GM21786 (cell line): ENCODE data around the gene PSG2.
"Not testable (repeated sequence)": the region's sequence is repeated elsewhere in the genome, so short reads cannot be mapped to it uniquely, and the experiment has no call there.

Experiments used
- ATAC-seq: cut with Tn5 transposase; IDR thresholded peaks from one replicate; pipeline ENCODE4 v1.9.1; 2021; ENCODE audit not compliant: unreplicated experiment

Gene PSG2

DNA sequence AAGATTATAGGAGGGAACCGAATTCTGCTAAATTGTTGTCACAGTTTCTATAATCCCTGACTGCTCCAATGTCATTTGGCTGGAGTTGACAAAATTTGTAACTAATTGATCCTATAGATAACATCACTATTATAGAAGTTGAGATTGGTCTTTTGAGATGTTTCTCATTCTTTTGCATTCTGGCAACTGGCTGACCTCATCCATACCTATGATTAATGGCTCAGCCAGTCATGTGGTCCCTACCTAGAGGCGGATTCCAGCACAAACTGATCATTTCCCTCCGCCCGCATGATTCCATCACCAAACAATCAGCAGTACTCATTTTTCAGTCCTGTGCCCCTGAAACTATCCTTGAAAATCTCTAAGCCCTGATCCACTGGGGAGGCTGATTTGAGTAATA is 4.2 kb downstream of the PSG2 start:
- no peak for ATAC-seq

DNA sequence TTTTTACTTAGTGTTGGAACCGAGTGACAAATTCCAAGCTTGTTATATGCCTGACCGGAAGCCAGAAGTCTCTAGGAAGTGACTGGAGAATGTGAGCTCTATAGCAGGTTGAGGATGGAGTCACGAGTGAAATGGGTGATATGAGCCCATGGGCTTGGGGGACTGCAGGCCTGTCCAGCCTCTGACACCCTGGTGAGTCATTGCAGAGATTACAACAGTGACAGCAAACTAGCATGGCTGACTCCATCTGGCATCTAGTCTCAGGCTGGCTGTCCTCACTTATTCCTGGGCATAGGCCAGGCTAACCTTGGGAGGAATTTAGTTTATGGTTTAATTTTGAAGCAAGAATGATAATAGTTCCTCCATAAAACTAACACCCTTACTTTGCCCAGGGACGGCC is 4.6 kb downstream of the PSG2 start:
- ATAC-seq = not testable (repeated sequence)

DNA sequence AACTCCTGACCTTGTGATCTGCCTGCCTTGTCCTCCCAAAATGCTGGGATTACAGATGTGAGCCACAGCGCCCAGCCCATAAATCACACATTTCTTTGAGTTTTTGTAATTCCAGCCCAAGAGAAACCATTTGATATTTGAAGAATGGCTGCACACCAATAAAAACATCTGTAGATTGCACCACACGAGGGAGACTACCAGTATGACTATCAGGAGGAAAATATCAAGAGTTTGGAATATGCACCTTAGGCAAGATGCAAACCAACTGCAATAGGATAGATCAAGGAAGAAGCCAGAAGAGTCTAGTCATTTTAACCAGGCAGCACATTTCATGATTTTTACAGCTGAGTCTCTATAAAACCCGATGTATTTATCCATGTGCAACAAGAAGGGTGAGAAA is 20.1 kb downstream of the PSG2 start:
- not testable (repeated sequence) for ATAC-seq

- ATAC-seq = not testable (repeated sequence)
These were observed 21.2 kb downstream of the PSG2 start for GRCh38 chr19:43061326-43061725.

DNA sequence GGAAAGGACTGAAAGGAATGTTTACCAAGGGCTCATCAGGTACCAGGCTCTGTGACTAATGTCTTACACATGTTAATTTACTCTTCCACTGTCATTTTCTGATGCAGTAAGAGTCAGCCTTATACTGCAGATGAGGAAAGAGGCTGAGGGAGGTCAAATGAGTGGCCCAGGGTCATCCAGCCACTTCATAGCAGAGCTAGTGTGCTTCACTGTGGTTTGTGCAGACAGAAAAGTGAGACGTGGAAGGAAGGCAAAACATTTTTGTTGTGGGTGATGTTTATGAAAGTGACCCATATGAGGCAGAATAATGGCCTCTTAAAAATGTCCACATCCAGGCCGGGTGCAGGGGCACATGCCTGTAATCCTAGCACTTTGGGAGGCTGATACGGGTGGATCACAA is 22.2 kb downstream of the PSG2 start:
- ATAC-seq = not testable (repeated sequence)

DNA sequence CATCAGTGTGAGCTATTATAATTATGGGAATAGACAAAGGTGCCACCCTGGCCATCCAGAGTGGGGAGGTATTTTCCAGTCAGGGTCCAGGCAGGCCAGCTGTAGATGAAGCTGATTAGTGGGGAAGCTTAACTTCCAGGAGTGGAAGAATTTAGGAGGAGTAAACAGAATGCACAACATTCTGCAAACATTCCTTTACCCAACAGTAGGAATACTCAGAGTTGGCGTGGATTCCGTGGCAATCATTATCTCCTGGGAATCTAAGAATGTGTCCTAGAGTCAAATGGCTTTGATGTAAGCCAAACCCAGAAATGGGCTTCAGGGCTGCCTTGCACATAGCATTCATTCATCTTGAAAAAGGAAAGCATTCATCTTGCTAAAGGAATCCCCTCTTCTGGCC is 23.0 kb downstream of the PSG2 start:
- not testable (repeated sequence) for ATAC-seq

- not testable (repeated sequence) for ATAC-seq
These were observed 24.1 kb downstream of the PSG2 start for GRCh38 chr19:43058440-43058839.

GRCh38 chr19:43047966-43048365 is 34.5 kb downstream of the PSG2 start:
- not testable (repeated sequence) for ATAC-seq

DNA sequence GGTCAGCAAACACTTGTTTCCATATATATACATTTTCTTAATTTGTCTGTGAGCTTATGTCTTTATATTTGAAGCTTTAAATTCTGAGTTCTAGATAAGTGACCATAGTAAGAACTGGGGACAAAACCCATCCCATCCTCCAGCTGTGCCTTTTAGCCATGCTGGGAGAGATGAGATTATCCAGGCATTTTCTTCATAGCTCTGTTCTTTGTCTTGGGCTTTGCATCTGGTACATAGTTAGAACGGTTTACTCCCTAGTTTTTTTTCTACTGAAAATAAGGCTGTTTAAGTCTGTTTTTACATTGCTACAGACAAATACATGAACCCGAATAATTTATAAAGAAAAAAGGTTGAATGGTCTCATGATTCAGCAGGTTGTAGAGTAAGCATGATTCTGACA is 35.9 kb downstream of the PSG2 start:
- ATAC-seq = not testable (repeated sequence)

- ATAC-seq = not testable (repeated sequence)
These were observed 38.9 kb downstream of the PSG2 start for GRCh38 chr19:43043492-43044180.

DNA sequence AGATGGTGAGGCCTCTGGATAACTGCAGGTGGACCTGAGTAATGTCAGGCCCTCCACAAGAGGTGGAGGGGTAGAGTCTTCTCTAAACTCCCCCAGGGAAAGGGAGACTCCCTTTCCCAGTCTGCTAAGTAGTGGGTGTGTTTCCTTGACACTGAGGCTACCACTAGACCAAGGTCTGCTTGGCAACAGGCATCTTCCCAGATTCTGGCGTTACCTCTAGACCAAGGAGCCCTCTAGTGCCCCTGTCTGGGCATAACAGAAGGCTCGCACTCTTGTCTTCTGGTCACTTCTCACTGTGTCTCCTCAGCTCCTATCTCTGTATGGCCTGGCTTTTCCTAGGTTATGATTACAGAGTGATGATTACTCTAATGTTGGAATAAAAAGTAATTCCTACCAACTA is 50.9 kb downstream of the PSG2 start:
- not testable (repeated sequence) for ATAC-seq

DNA sequence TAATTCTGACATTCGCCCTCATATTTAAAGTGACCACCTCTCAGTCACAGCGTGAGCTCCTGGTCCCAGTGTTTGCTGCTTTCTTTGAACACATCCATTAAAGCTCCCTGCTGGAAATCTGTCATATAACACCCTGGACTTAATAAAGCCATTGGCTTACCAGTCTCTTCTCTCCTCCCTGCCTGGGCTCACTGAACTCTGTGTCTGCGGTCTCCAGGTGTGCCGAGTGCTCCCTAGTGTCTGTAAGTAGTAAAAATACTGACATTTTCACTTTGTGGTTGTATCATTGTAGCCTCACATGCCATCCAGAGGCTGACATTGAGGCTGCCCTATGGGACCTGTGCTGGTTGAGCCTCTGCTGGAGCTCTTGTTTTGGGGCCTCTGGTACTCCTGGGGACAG is 53.6 kb downstream of the PSG2 start:
- ATAC-seq = no peak

DNA sequence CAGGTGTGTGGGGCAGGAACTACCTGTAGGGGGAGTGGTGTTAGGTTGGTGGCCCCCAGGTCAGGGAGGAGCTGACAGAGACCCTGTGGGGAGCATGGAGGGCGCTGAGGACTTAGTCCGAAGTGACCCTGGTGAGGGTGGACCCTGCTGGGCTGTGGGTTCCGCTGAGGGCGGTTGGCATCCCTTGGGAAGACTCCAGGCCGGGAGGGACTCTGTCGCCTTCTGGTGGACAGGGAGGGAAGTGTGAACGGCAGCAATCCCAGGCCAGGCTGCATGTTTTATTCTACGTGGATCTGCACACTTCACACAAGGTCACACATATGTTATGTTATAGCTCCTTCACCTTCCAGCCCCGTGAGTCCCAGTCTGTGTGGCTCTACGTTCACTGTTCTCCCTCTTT is 54.5 kb downstream of the PSG2 start:
- ATAC-seq = not testable (repeated sequence)

DNA sequence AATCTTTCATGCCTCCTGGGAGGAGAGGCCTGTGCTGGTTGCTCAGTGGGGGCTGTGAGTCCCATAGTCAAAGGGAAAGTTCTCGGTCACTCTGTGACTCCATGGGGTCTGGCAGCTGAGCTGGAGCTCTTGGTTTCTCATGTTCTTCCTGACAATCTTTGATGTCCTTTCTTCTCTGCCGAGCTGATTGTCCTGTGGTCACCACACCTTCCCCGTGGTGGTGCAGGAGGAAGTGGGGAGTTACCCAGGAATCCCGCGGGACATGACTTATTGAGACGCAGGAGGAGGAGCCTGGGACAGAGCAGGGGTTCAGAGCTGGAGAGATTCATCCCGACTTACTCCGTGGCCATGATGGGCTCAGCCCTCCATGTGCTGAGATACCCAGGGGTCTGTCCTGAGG is 55.4 kb downstream of the PSG2 start:
- not testable (repeated sequence) for ATAC-seq

- ATAC-seq = not testable (repeated sequence)
These were observed 56.1 kb downstream of the PSG2 start, which contains the start of gene PSG11 for GRCh38 chr19:43026369-43026768. Gene PSG11 (minus strand): TSS chr19:43026469. CDS start chr19:43026372, 97 bp downstream.

- not testable (repeated sequence) for ATAC-seq
These were observed 60.4 kb downstream of the PSG2 start for GRCh38 chr19:43022098-43022497.

- not testable (repeated sequence) for ATAC-seq
These were observed 60.9 kb downstream of the PSG2 start for GRCh38 chr19:43021629-43022028.

DNA sequence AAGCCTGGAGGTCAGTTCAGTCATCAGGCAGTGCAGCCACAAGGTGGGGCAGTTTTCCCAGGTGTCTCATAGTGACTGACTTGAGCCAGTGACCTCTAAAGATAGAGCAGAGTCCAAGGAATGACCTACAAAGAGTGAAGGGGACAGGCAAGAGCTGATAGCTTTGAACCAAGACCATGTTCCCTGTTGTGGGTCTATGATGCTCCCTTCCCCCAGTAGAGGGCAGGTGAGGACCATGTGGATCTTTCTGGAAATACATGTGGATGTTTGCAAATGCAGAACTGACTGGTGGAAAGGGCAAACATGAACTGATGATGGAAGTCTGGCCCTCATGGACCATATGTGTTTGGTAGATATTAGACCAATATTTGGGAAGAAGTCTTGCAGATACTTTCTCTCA is 62.9 kb downstream of the PSG2 start:
- not testable (repeated sequence) for ATAC-seq
